HS-27A (cell line): ENCODE results near the gene REG1A.

Experiments used
- DNase-seq: peaks from one replicate; pipeline ENCODE4 v3.0.0-alpha.2; 2012; ENCODE audit warnings: low read depth, missing footprints

REG1A gene

DNA sequence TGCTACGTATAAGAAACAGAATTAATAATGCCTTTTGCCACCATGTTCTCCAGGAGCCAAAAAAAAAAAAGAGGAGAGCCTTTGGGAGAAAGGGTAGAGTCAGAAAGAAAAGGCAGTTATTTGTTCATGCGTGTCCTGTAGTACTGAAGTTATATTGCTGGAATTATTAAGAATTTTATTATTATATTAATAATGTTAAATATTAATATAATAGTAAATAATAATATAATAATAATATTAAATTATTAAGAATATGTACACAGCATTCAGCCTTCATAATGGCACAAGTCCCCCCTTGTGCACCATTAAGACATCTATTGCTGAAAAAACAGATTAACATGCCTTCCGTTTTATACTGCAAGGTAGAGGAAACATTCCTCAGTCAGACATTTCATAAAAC lies 8.1 kb downstream of the REG1A start:
- DNase-seq, result no peak

DNA sequence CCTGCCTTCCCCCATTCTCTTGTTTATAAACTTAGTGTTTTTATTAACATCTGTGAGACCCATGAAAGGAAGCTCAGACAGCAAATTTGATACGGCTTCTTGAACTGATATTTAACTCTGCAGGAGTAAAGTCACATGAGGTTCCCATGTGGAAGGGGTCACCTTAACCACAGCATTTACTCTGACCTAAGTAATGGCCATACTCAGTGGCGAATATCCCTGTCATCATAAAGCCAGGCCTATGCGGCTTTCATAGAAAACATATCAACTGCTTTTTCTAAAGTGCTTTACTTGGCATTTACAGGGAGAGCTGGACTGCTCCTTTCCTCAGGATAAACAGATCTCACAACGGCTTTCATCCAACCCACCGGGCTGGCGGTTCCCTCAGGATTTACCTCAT lies 9.0 kb downstream of the REG1A start:
- DNase-seq, result no peak

DNA sequence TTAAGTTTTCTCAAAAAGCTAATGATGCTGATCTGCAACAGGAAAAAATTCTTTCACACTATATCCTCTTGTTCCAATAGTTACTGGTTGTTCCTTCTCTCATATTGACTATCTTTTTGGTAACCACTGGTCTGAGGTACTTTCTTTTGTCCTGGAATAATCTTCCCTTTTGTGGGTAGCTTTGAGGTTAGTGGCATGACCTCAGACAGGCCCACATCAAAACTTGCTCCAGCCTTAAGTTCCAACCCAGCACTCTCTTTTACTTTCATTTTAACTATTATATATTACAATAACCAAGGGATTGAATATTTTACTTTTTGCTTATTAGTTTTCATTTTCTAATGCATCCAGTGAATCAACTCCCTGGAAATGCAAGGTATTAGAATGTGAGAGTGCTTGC lies 9.5 kb downstream of the REG1A start:
- DNase-seq, result no peak

DNA sequence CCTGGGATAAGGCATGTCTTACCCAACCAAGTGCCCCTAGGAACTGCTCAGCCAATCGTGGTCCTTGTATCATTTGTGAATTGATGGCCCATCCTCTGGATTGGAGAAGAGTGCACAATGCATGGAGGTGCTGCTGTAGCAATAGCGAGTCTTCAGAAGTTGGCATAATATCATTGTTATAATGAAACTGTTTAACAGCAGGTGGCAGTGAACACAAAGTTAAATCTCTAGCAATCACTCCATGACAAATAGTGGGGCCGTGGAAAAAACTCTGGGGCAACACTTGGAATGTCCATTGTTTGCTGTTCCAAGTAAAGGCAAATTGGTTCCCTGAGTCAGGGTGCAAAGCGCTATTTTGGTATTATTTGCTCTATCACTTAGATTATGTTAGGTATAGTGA lies 11.4 kb downstream of the REG1A start:
- DNase-seq, result no peak

DNA sequence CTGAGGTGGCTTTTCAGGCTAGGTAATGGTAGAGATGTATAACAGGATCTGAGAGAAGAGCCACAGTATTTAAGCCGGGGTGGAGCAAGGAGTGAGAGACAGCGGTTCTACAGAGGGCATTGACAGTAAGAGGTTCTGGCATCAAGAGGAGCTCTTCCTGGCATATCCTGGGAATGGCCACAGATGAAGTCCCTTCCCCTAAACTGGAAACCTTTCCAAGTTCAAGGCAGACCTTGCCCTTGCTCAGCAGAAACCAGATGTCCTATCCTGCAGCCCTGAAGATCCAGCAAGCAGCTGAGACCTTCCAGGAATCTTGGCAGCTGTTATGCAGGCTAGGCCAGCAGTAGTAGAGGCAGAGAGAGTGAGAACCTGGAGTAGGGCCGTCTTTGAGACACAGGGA lies 18.1 kb downstream of the REG1A start:
- DNase-seq, result no peak

DNA sequence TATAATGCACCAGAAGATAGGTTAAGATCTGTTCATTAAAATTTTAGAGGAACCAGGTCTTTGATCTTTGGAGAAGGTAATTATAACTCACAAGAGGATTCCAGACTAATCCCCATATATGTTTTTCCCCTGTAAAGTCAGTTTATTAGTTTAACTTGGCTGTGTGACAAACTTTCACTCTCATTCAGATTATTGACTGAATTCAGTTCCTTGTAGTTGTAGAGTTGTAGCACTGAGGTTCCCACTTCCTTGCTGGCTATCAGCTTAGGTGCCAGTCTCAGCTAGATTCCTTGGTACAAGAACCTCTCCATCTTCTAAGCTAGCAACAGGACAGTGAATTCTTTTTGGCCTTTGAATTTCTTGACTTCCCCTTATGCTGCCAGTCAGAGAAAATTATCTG lies 19.1 kb downstream of the REG1A start:
- no peak for DNase-seq

DNA sequence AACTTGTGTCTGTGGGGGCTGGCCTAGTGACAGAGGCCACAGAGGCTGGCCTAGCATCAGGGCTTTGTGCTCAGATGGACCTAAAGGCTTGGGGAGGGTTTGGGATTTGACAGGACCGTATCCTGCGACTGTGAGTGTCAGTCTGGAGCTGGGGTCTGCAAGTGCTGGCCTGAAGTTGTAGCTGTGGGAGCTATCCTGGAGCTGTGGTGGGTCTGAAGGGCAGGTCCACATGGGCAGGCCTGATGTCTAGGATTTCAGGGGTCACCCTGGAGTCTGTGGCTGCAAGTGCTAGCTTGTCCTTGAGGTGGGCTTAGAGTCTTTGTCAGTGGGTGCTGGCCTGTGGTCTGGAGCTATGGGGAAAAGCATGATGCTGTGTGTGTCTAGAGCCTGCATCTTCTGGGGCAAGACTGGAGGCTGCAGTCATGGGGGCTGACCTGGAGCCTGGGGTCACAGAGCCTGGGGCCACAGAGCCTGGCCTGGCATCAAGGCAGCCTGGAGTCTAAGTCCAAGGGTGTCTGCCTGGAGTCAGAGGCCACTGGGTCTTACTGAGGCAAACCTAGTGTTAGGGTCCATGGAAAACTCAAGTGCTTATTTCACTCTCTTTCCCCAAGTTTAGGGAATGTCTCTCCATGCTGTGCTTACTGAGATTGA lies 35.7 kb downstream of the REG1A start:
- no peak for DNase-seq

DNA sequence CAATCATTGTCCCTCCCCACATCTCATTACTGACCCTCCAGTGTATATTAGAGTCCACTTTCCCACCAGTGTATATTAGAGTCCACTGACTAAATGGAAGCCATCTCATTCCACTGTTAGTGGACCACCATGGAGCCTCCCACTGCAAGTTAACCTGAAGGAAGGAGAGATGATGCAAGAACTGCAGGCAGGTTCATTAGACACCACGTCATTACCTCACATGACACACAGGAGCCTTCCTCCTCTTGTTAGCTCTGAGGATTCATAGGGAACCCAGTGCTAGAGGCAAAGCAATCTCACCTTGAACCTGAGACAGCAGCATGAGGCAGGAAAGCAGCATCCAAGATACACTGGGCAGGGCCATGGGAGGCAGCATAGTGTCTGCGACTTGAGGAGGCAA lies 38.7 kb downstream of the REG1A start:
- no peak for DNase-seq

DNA sequence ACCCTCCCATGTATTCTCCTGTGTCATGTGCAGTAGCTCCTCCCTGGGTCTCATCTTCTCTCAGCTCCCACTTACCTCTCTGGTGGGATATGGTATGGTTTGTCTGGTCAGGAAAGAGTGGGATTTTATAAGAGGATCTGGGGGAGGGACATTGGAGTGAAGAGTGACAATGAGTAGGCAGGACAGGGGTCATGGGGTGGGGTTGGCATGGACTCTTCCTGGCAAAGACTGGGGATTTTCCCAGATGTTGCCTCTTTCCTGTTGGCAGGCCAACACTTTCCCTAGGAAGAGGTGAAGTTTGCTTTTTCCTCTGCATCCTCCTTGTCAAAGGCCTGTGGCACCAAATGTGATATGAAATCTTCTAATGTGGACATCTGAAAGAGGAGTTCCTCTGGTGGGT lies 39.4 kb downstream of the REG1A start, which contains the start of gene REG3A:
Gene REG3A (minus strand): TSS at position 101 of the 400 bp plus-strand sequence. CDS start 348 bp downstream, outside the sequence.
- no peak for DNase-seq

DNA sequence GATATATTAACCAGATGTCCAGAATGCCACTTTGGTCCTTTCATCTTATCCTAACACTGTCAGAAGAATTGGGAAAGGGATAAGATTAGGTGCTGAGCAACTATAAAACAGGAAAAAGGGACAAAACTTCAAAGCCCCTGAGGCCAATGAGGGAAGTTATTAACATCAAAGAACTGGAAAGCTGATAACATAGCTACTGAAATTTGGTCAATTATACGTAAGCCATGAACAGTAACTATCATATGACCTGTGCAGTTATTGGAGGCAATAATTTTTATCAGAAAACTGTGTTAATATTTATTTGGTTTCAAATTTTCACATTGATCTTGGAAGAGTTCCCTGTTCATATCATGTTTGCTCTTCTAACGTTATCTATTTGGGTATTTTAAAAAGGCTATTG lies 41.8 kb downstream of the REG1A start:
- DNase-seq, result no peak

DNA sequence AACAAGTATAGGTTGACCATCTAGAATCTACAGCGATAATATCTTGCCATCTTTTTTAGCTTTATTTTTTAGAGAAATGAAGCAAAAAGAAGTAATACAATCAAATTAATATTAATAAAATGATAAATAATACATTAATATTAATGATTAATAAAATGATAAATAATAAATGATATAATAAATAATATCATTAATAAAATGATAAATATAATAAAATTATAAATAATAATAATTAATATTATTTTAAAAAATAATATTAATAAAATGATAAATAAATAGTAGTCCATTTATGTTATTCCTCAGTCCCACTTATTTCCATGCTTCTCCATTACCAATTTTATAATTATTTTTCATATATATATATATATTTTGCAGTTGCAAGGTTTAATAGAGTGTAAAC lies 42.5 kb downstream of the REG1A start:
- DNase-seq, result no peak

DNA sequence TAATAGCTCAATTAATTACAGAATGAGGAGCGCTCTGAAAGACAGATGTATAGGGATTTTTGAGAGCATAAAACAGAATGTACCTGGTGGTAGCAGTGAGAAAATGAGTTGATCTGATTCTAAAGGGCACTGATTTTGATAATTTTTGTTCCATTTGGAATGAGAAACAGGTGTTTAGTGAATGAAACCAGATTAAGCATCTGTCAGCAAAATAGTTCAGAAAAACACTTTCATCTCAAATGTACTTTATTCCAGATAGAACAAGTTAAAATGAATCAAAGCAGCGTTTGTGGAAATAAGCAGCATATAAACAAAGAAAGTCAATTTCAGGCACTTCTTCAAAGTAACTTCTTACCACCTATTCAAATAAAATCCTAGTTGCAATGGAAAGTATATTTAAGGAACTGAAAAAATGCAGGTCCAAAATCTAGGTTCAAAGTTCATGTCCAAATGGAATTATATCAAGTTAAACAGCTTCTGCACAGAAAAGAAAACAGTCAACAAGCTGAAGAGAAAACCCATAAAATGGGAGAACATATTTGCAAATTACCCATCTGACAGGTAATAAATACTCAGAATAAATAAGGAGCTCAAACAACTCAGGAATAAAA lies 51.2 kb downstream of the REG1A start:
- no peak for DNase-seq
